ENCODE data around the gene OXSM.

The OXSM gene

GRCh38 chr3:25830373-25831280, 40.7 kb downstream of the OXSM start:
- peaks cover 8% of the 10 kb centered on the region; the same call in 1 of the 2 replicates for H3K4me1 ChIP-seq (ENCODE audit: control insufficient read depth, insufficient read depth, low read length)
- H3K4me3 ChIP-seq (ENCODE audit: low read depth, low read length): no peak overlapping the region
- H3K36me3 ChIP-seq (ENCODE audit: control insufficient read depth, insufficient read depth, low read length): no peaks in the 10 kb centered on the region
- H3K9me3 ChIP-seq (ENCODE audit: control insufficient read depth, insufficient read depth, low read depth, low read length): no peaks in the 10 kb centered on the region
- H3K9ac ChIP-seq (ENCODE audit: low read length): no peak overlapping the region
- H3K27ac ChIP-seq (ENCODE audit: low read depth, low read length): no peak overlapping the region
- H3K27me3 ChIP-seq (ENCODE audit: control insufficient read depth, insufficient read depth, low read length): no peaks in the 10 kb centered on the region

- Histone ChIP-seq H3K27ac (ENCODE audit: low read depth, low read length) (no peak overlapping the region), H3K9ac (ENCODE audit: low read length) (no peak overlapping the region), H3K4me3 (ENCODE audit: low read depth, low read length) (no peak overlapping the region), H3K27me3 (ENCODE audit: control insufficient read depth, insufficient read depth, low read length) (no peaks in the 10 kb centered on the region), H3K36me3 (ENCODE audit: control insufficient read depth, insufficient read depth, low read length) (no peaks in the 10 kb centered on the region), H3K9me3 (ENCODE audit: control insufficient read depth, insufficient read depth, low read depth, low read length) (no peaks in the 10 kb centered on the region), H3K4me1 (ENCODE audit: control insufficient read depth, insufficient read depth, low read length) (peaks cover 8% of the 10 kb centered on the region; the same call in 1 of the 2 replicates)
Measured at GRCh38 chr3:25831578-25831977, 41.7 kb downstream of the OXSM start.

GRCh38 chr3:25834346-25834745, 44.5 kb downstream of the OXSM start:
- Histone ChIP-seq H3K27me3 (ENCODE audit: control insufficient read depth, insufficient read depth, low read length) (no peaks in the 10 kb centered on the region), H3K27ac (ENCODE audit: low read depth, low read length) (no peak overlapping the region), H3K4me3 (ENCODE audit: low read depth, low read length) (no peak overlapping the region), H3K36me3 (ENCODE audit: control insufficient read depth, insufficient read depth, low read length) (no peaks in the 10 kb centered on the region), H3K9me3 (ENCODE audit: control insufficient read depth, insufficient read depth, low read depth, low read length) (no peaks in the 10 kb centered on the region; the same call in 1 of the 2 replicates), H3K4me1 (ENCODE audit: control insufficient read depth, insufficient read depth, low read length) (peaks cover 8% of the 10 kb centered on the region; the same call in 1 of the 2 replicates), H3K9ac (ENCODE audit: low read length) (no peak overlapping the region)

GRCh38 chr3:25836579-25836978, 46.7 kb downstream of the OXSM start:
- no peaks in the 10 kb centered on the region for H3K36me3 ChIP-seq (ENCODE audit: control insufficient read depth, insufficient read depth, low read length)
- no peak overlapping the region for H3K27ac ChIP-seq (ENCODE audit: low read depth, low read length)
- H3K4me1 ChIP-seq (ENCODE audit: control insufficient read depth, insufficient read depth, low read length): no peaks in the 10 kb centered on the region
- H3K9me3 ChIP-seq (ENCODE audit: control insufficient read depth, insufficient read depth, low read depth, low read length): no peaks in the 10 kb centered on the region; the same call in 1 of the 2 replicates
- no peaks in the 10 kb centered on the region for H3K27me3 ChIP-seq (ENCODE audit: control insufficient read depth, insufficient read depth, low read length)
- H3K4me3 ChIP-seq (ENCODE audit: low read depth, low read length): no peak overlapping the region
- H3K9ac ChIP-seq (ENCODE audit: low read length): no peak overlapping the region

- H3K27me3 ChIP-seq (ENCODE audit: control insufficient read depth, insufficient read depth, low read length): no peaks in the 10 kb centered on the region
- no peak overlapping the region for H3K27ac ChIP-seq (ENCODE audit: low read depth, low read length)
- no peak overlapping the region for H3K4me3 ChIP-seq (ENCODE audit: low read depth, low read length)
- H3K4me1 ChIP-seq (ENCODE audit: control insufficient read depth, insufficient read depth, low read length): no peaks in the 10 kb centered on the region
- no peaks in the 10 kb centered on the region for H3K36me3 ChIP-seq (ENCODE audit: control insufficient read depth, insufficient read depth, low read length)
- H3K9ac ChIP-seq (ENCODE audit: low read length): no peak overlapping the region
- H3K9me3 ChIP-seq (ENCODE audit: control insufficient read depth, insufficient read depth, low read depth, low read length): no peaks in the 10 kb centered on the region; the same call in 1 of the 2 replicates
Measured at GRCh38 chr3:25837038-25837437, 47.1 kb downstream of the OXSM start.

GRCh38 chr3:25840099-25840498, 50.2 kb downstream of the OXSM start:
- Histone ChIP-seq H3K27ac (ENCODE audit: low read depth, low read length) (no peak overlapping the region), H3K27me3 (ENCODE audit: control insufficient read depth, insufficient read depth, low read length) (no peaks in the 10 kb centered on the region), H3K4me3 (ENCODE audit: low read depth, low read length) (no peak overlapping the region), H3K9me3 (ENCODE audit: control insufficient read depth, insufficient read depth, low read depth, low read length) (no peaks in the 10 kb centered on the region; the same call in 1 of the 2 replicates), H3K4me1 (ENCODE audit: control insufficient read depth, insufficient read depth, low read length) (no peaks in the 10 kb centered on the region), H3K9ac (ENCODE audit: low read length) (no peak overlapping the region), H3K36me3 (ENCODE audit: control insufficient read depth, insufficient read depth, low read length) (no peaks in the 10 kb centered on the region)

- no peak overlapping the region for H3K4me3 ChIP-seq (ENCODE audit: low read depth, low read length)
Measured at GRCh38 chr3:25843332-25843731, 53.4 kb downstream of the OXSM start.

More at GRCh38 chr3:25843332-25843731, 53.4 kb downstream of the OXSM start:
- Histone ChIP-seq H3K9ac (ENCODE audit: low read length) (no peak overlapping the region), H3K27ac (ENCODE audit: low read depth, low read length) (no peak overlapping the region), H3K9me3 (ENCODE audit: control insufficient read depth, insufficient read depth, low read depth, low read length) (no peaks in the 10 kb centered on the region), H3K27me3 (ENCODE audit: control insufficient read depth, insufficient read depth, low read length) (no peaks in the 10 kb centered on the region), H3K4me1 (ENCODE audit: control insufficient read depth, insufficient read depth, low read length) (no peaks in the 10 kb centered on the region), H3K36me3 (ENCODE audit: control insufficient read depth, insufficient read depth, low read length) (no peaks in the 10 kb centered on the region)
